SU-DHL-6 (cell line): ENCODE measurements around the gene VSTM4.

Experiments used
- CTCF ChIP-seq: fragments of 200-600 bp; sonication (generic); IDR thresholded peaks from one replicate; pipeline ENCODE4 v1.5.1; 2017; ENCODE audit warnings: antibody characterized with exemption, mild to moderate bottlenecking, low read length, moderate library complexity; ENCODE audit not compliant: insufficient read depth, poor library complexity, severe bottlenecking
- EZH2phosphoT487 ChIP-seq: fragments of 200-600 bp; sonication (generic), shearing (Covaris generic); conservative IDR thresholded peaks from 2 replicates; pipeline ENCODE4 v1.6.1; 2018; ENCODE audit warnings: mild to moderate bottlenecking, antibody characterized with exemption, low read length, moderate library complexity, mixed read lengths

- TF ChIP-seq CTCF (no peak), EZH2phosphoT487 (no peak)
Measured at GRCh38 chr10:49135575-49136313, 20.4 kb upstream of the VSTM4 start.
